ENCODE data around the gene ZFYVE28.

Gene ZFYVE28

GRCh38 chr4:2343476-2343875 is 75.0 kb downstream of the ZFYVE28 start:
- Histone ChIP-seq H4K20me1 (no peaks in the 10 kb centered on the region), H3K4me3 (no peak overlapping the region), H3K27me3 (no peaks in the 10 kb centered on the region), H3K9ac (no peak overlapping the region), H3K36me3 (no peaks in the 10 kb centered on the region), H3K27ac (no peak overlapping the region), H3K9me3 (peaks cover 17% of the 10 kb centered on the region), H3K4me1 (no peaks in the 10 kb centered on the region), H3K4me2 (no peak overlapping the region)
- no peak for TF ChIP-seq Cebpa-rat (IDR thresholded peaks at IDR 0.05)

GRCh38 chr4:2341911-2342652 is 76.4 kb downstream of the ZFYVE28 start:
- TF ChIP-seq Cebpa-rat (IDR thresholded peaks at IDR 0.05), result no peak
- H3K36me3 ChIP-seq, result no peaks in the 10 kb centered on the region
- H3K9me3 ChIP-seq, result peaks cover 15% of the 10 kb centered on the region
- no peak overlapping the region for H3K4me2 ChIP-seq
- no peaks in the 10 kb centered on the region for H3K4me1 ChIP-seq
- no peaks in the 10 kb centered on the region for H4K20me1 ChIP-seq
- H3K9ac ChIP-seq, result no peak overlapping the region
- no peak overlapping the region for H3K4me3 ChIP-seq
- no peak overlapping the region for H3K27ac ChIP-seq
- H3K27me3 ChIP-seq, result no peaks in the 10 kb centered on the region

DNA sequence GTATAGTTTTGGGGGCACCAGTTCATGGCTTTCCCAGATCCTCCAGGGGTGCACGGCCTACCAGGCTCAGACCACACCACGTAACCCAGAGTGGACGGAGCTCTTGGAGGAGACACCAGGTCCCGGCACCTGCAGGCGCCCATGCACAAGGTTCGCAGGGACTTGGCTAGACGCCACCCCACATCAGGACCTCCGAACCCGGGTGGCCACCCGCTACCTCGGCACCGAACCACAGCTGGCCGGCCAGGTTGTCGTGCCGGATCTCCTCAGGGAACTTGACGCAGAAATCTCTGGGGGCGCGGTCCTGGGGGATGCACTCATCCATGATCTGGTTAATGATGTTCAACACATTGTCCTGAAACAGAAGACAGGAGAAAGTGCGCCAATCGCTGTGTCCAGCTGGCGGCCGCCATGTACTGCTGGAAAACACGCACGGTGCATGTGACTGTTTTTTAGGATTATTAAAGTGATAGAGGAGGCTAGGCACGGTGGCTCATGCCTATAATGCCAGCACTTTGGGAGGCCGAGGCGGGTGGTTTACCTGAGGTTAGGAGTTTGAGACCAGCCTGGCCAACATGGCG is 77.1 kb downstream of the ZFYVE28 start:
- Histone ChIP-seq H3K4me1 (no peaks in the 10 kb centered on the region), H3K36me3 (no peaks in the 10 kb centered on the region), H3K4me2 (no peak overlapping the region), H3K27ac (no peak overlapping the region), H3K4me3 (no peak overlapping the region), H4K20me1 (no peaks in the 10 kb centered on the region), H3K27me3 (no peaks in the 10 kb centered on the region), H3K9me3 (peaks cover 8% of the 10 kb centered on the region; the same call in 1 of the 2 replicates), H3K9ac (no peak overlapping the region)
- no peak for TF ChIP-seq Cebpa-rat (IDR thresholded peaks at IDR 0.05)

- no peak overlapping the region for H3K4me2 ChIP-seq
- H3K27ac ChIP-seq, result no peak overlapping the region
- H3K9me3 ChIP-seq, result 0 out of 2 replicates have a peak, but pooled peaks cover 4% of the 10 kb centered on the region
- no peak for TF ChIP-seq Cebpa-rat (IDR thresholded peaks at IDR 0.05)
- H3K36me3 ChIP-seq, result no peaks in the 10 kb centered on the region
- H3K27me3 ChIP-seq, result no peaks in the 10 kb centered on the region
- no peak overlapping the region for H3K4me3 ChIP-seq
- no peaks in the 10 kb centered on the region for H4K20me1 ChIP-seq
- peaks cover 8% of the 10 kb centered on the region for H3K4me1 ChIP-seq
- no peak overlapping the region for H3K9ac ChIP-seq
Measured at GRCh38 chr4:2340272-2341061, 78.0 kb downstream of the ZFYVE28 start.

DNA sequence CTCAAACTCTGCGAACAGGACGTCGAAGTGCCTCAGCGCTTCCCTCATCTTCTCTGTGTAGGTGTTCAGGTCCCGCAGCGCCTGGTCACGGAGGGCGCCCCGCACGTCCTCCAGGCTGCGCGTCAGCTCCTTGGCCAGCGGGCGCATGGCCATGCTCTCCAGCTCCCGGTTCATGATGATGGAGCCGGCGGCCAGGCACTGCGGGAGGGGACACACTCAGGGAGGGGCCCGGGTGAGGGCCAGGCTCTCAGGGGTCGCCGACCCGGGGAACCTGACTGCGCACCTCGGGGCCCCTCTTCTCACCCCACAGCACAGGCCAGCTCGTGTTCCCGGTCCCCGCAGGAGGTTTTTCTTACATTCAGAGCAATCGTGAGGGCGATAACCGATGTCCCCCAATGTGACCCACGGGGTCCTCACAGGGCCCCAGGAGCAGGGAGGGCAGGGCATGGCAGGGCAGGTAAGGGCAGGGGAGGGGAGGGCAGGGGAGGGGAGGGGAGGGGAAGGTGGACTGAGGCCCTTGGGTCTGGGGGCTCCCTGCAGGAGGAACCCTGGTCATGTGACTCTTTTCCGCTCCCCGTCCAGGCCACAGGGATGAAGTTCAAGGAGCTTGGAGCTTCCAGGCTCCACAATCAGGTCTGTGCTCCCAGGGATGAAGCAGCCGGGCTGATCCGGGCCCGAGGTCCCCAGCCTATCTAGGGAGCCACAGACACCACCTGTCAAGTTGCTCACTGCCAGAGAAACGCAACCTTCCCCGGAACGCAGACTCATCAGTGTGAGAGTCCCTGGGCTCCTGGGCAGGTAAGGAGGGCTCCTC is 78.8 kb downstream of the ZFYVE28 start:
- Histone ChIP-seq H4K20me1 (no peaks in the 10 kb centered on the region), H3K4me1 (peaks cover 15% of the 10 kb centered on the region), H3K27ac (no peak overlapping the region), H3K4me2 (no peak overlapping the region), H3K4me3 (no peak overlapping the region), H3K36me3 (no peaks in the 10 kb centered on the region), H3K9ac (no peak overlapping the region), H3K9me3 (0 out of 2 replicates have a peak, but pooled peaks cover 2% of the 10 kb centered on the region), H3K27me3 (no peaks in the 10 kb centered on the region)
- TF ChIP-seq Cebpa-rat (IDR thresholded peaks at IDR 0.05), result no peak

DNA sequence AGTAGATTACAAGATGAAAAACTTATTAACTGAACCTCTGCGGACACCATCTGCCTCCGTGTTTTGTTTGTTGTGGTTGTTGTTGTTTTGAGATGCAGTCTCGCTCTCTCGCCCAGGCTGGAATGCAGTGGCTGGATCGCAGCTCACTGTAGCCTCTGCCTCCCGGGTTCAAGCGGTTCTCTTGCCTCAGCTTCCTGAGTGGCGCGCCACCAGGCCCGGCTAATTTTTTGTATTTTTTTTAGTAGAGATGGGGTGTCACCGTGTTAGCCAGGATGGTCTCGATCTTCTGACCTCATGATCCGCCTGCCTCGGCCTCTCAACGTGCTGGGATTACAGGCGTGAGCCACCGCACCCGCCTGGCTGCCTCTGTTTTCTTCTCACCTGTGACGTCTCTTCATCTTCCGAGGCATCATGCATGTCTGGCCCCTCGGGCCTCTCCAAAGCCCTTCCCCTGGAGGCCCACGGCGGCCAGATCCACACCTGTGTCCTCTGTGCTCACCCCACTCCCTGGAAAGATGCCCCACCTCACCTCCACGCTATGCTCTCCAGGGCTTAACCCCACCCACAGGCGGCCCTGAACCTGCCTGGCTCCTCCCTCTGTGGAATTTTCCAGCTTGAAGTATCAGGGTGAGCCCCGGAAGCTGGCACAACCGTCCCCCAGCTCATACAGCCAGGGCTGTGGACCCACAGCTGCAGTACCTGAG is 79.5 kb downstream of the ZFYVE28 start:
- Histone ChIP-seq H3K9ac (no peak overlapping the region), H4K20me1 (no peaks in the 10 kb centered on the region), H3K4me3 (no peak overlapping the region), H3K36me3 (no peaks in the 10 kb centered on the region), H3K9me3 (no peaks in the 10 kb centered on the region), H3K4me2 (no peak overlapping the region), H3K27ac (no peak overlapping the region), H3K27me3 (0 out of 2 replicates have a peak, but pooled peaks cover 3% of the 10 kb centered on the region), H3K4me1 (peaks cover 21% of the 10 kb centered on the region)
- no peak for TF ChIP-seq Cebpa-rat (IDR thresholded peaks at IDR 0.05)

GRCh38 chr4:2337896-2338295 is 80.5 kb downstream of the ZFYVE28 start:
- no peak for TF ChIP-seq Cebpa-rat (IDR thresholded peaks at IDR 0.05)
- H3K9me3 ChIP-seq, result no peaks in the 10 kb centered on the region
- H3K27ac ChIP-seq, result no peak overlapping the region
- H3K9ac ChIP-seq, result no peak overlapping the region
- H3K4me3 ChIP-seq, result no peak overlapping the region
- H3K4me2 ChIP-seq, result no peak overlapping the region
- no peaks in the 10 kb centered on the region for H3K36me3 ChIP-seq
- 0 out of 2 replicates have a peak, but pooled peaks cover 4% of the 10 kb centered on the region for H3K27me3 ChIP-seq
- H3K4me1 ChIP-seq, result peaks cover 29% of the 10 kb centered on the region
- no peaks in the 10 kb centered on the region for H4K20me1 ChIP-seq

DNA sequence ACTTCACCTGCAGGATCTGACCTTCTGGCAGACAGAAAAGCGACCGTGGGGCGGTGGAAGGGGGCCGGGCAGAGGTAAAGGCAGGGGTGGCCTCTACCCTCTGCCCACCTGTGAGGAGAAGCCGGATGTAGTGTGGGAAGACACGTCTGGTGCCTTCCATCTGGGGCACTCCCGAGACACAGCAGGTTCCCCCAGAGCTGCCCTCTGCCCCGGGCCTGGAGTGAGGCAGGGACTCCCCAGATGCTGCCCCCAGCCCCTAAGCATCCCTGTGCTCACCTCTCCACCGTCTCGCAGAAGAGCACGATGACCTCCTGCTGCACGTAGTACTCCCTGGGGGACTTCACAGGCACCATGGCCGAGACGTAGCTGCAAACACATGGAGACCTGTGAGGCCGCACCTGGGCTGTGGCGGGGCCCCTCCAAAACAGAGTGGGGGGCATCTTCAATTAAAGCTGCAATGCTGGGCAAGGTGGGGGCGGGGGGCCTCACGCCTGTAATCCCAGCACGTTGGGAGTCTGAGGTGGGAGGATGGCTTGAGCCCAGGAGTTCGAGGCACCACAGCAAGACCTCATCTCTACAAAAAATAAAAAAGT is 81.2 kb downstream of the ZFYVE28 start:
- no peaks in the 10 kb centered on the region for H3K9me3 ChIP-seq
- H3K27me3 ChIP-seq, result 0 out of 2 replicates have a peak, but pooled peaks cover 4% of the 10 kb centered on the region
- no peaks in the 10 kb centered on the region for H4K20me1 ChIP-seq
- H3K9ac ChIP-seq, result no peak overlapping the region
- no peak overlapping the region for H3K4me3 ChIP-seq
- TF ChIP-seq Cebpa-rat (IDR thresholded peaks at IDR 0.05), result no peak
- H3K27ac ChIP-seq, result no peak overlapping the region
- H3K4me1 ChIP-seq, result peaks cover 35% of the 10 kb centered on the region
- H3K4me2 ChIP-seq, result no peak overlapping the region
- H3K36me3 ChIP-seq, result no peaks in the 10 kb centered on the region

All from BLaER1 (cell line).